ENCODE data around the gene RAI1.
"Not testable (repeated sequence)": the region's sequence is repeated elsewhere in the genome, so short reads cannot be mapped to it uniquely, and the experiment has no call there.

The RAI1 gene

GRCh38 chr17:17676752-17677151 is 4.5 kb upstream of the RAI1 start:
- no peaks in the 10 kb centered on the region for H3K9me3 ChIP-seq (ENCODE audit: control insufficient read depth, low read length)
- no peaks in the 10 kb centered on the region for H3K4me1 ChIP-seq (ENCODE audit: control insufficient read depth, insufficient read depth, low read length)
- H3K27me3 ChIP-seq (replicated peaks; ENCODE audit: control insufficient read depth, insufficient read depth, low read length) = peaks cover 19% of the 10 kb centered on the region
- no peak overlapping the region for H3K9ac ChIP-seq (ENCODE audit: low read length)
- DNase-seq (ENCODE audit: low read depth) = no peak
- H3K4me3 ChIP-seq (ENCODE audit: low read length) = no peak overlapping the region
- no peaks in the 10 kb centered on the region for H3K36me3 ChIP-seq (ENCODE audit: control insufficient read depth, insufficient read depth, low read length, severe bottlenecking)

- no peaks in the 10 kb centered on the region for H3K4me1 ChIP-seq (ENCODE audit: control insufficient read depth, insufficient read depth, low read length)
- H3K4me3 ChIP-seq (ENCODE audit: low read length) = no peak overlapping the region
- no peak overlapping the region for H3K9ac ChIP-seq (ENCODE audit: low read length)
- H3K27me3 ChIP-seq (replicated peaks; ENCODE audit: control insufficient read depth, insufficient read depth, low read length) = peaks cover 19% of the 10 kb centered on the region
- no peaks in the 10 kb centered on the region for H3K9me3 ChIP-seq (ENCODE audit: control insufficient read depth, low read length)
- H3K36me3 ChIP-seq (ENCODE audit: control insufficient read depth, insufficient read depth, low read length, severe bottlenecking) = no peaks in the 10 kb centered on the region
- no peak for DNase-seq (ENCODE audit: low read depth)
Measured at GRCh38 chr17:17677299-17678040, 3.8 kb upstream of the RAI1 start.

GRCh38 chr17:17678063-17678699 is 3.1 kb upstream of the RAI1 start:
- not testable (repeated sequence) for H3K36me3 ChIP-seq (ENCODE audit: control insufficient read depth, insufficient read depth, low read length, severe bottlenecking); DNase-seq (ENCODE audit: low read depth); H3K4me1 ChIP-seq (ENCODE audit: control insufficient read depth, insufficient read depth, low read length); H3K9me3 ChIP-seq (ENCODE audit: control insufficient read depth, low read length); H3K4me3 ChIP-seq (ENCODE audit: low read length); H3K9ac ChIP-seq (ENCODE audit: low read length)
- H3K27me3 ChIP-seq (replicated peaks; ENCODE audit: control insufficient read depth, insufficient read depth, low read length) = peaks cover 12% of the 10 kb centered on the region

- Histone ChIP-seq H3K4me1 (ENCODE audit: control insufficient read depth, insufficient read depth, low read length) (peaks cover 12% of the 10 kb centered on the region), H3K27me3 (replicated peaks; ENCODE audit: control insufficient read depth, insufficient read depth, low read length) (peaks cover 5% of the 10 kb centered on the region), H3K36me3 (ENCODE audit: control insufficient read depth, insufficient read depth, low read length, severe bottlenecking) (no peaks in the 10 kb centered on the region)
Measured at GRCh38 chr17:17679243-17679642, 2.0 kb upstream of the RAI1 start.

GRCh38 chr17:17679748-17680147 is 1.5 kb upstream of the RAI1 start:
- no peaks in the 10 kb centered on the region for H3K36me3 ChIP-seq (ENCODE audit: control insufficient read depth, insufficient read depth, low read length, severe bottlenecking)
- H3K4me3 ChIP-seq (ENCODE audit: low read length) = no peak overlapping the region
- H3K9ac ChIP-seq (ENCODE audit: low read length) = no peak overlapping the region
- H3K27me3 ChIP-seq (replicated peaks; ENCODE audit: control insufficient read depth, insufficient read depth, low read length) = peaks cover 5% of the 10 kb centered on the region
- peaks cover 15% of the 10 kb centered on the region for H3K4me1 ChIP-seq (ENCODE audit: control insufficient read depth, insufficient read depth, low read length)
- no peak for DNase-seq (ENCODE audit: low read depth)
- H3K9me3 ChIP-seq (ENCODE audit: control insufficient read depth, low read length) = no peaks in the 10 kb centered on the region

More at GRCh38 chr17:17679243-17679642, 2.0 kb upstream of the RAI1 start:
- no peak overlapping the region for H3K4me3 ChIP-seq (ENCODE audit: low read length)
- no peaks in the 10 kb centered on the region for H3K9me3 ChIP-seq (ENCODE audit: control insufficient read depth, low read length)
- DNase-seq (ENCODE audit: low read depth) = no peak
- no peak overlapping the region for H3K9ac ChIP-seq (ENCODE audit: low read length)

- Histone ChIP-seq H3K36me3 (ENCODE audit: control insufficient read depth, insufficient read depth, low read length, severe bottlenecking) (no peaks in the 10 kb centered on the region), H3K4me3 (ENCODE audit: low read length) (no peak overlapping the region), H3K27me3 (replicated peaks; ENCODE audit: control insufficient read depth, insufficient read depth, low read length) (peaks cover 5% of the 10 kb centered on the region), H3K4me1 (ENCODE audit: control insufficient read depth, insufficient read depth, low read length) (peaks cover 24% of the 10 kb centered on the region), H3K9me3 (ENCODE audit: control insufficient read depth, low read length) (no peaks in the 10 kb centered on the region), H3K9ac (ENCODE audit: low read length) (peak overlapping the region; percentile 14)
- no peak for DNase-seq (ENCODE audit: low read depth)
Measured at GRCh38 chr17:17680477-17681186, 626 bp upstream of the RAI1 start.

GRCh38 chr17:17681744-17682292 is 560 bp downstream of the RAI1 start:
- H3K4me1 ChIP-seq (ENCODE audit: control insufficient read depth, insufficient read depth, low read length) = peaks cover 34% of the 10 kb centered on the region
- peaks cover 5% of the 10 kb centered on the region for H3K27me3 ChIP-seq (replicated peaks; ENCODE audit: control insufficient read depth, insufficient read depth, low read length)
- no peaks in the 10 kb centered on the region for H3K36me3 ChIP-seq (ENCODE audit: control insufficient read depth, insufficient read depth, low read length, severe bottlenecking)
- H3K4me3 ChIP-seq (ENCODE audit: low read length) = peak overlapping the region; percentile 82
- H3K9ac ChIP-seq (ENCODE audit: low read length) = peak overlapping the region; percentile 90
- H3K9me3 ChIP-seq (ENCODE audit: control insufficient read depth, low read length) = no peaks in the 10 kb centered on the region
- peak; percentile 64 for DNase-seq (ENCODE audit: low read depth)

GRCh38 chr17:17682293-17682736 is 1.1 kb downstream of the RAI1 start:
- H3K9me3 ChIP-seq (ENCODE audit: control insufficient read depth, low read length) = no peaks in the 10 kb centered on the region
- H3K27me3 ChIP-seq (replicated peaks; ENCODE audit: control insufficient read depth, insufficient read depth, low read length) = peaks cover 5% of the 10 kb centered on the region
- peak overlapping the region; percentile 90 for H3K9ac ChIP-seq (ENCODE audit: low read length)
- H3K4me3 ChIP-seq (ENCODE audit: low read length) = peak overlapping the region; percentile 82
- H3K4me1 ChIP-seq (ENCODE audit: control insufficient read depth, insufficient read depth, low read length) = peaks cover 34% of the 10 kb centered on the region
- H3K36me3 ChIP-seq (ENCODE audit: control insufficient read depth, insufficient read depth, low read length, severe bottlenecking) = no peaks in the 10 kb centered on the region
- peak; percentile 70 for DNase-seq (ENCODE audit: low read depth)

- H3K36me3 ChIP-seq (ENCODE audit: control insufficient read depth, insufficient read depth, low read length, severe bottlenecking) = no peaks in the 10 kb centered on the region
- peaks cover 34% of the 10 kb centered on the region for H3K4me1 ChIP-seq (ENCODE audit: control insufficient read depth, insufficient read depth, low read length)
- peak overlapping the region; percentile 90 for H3K9ac ChIP-seq (ENCODE audit: low read length)
- H3K9me3 ChIP-seq (ENCODE audit: control insufficient read depth, low read length) = no peaks in the 10 kb centered on the region
- H3K4me3 ChIP-seq (ENCODE audit: low read length) = peak overlapping the region; percentile 82
- peaks cover 5% of the 10 kb centered on the region for H3K27me3 ChIP-seq (replicated peaks; ENCODE audit: control insufficient read depth, insufficient read depth, low read length)
- DNase-seq (ENCODE audit: low read depth) = peak; percentile 93
Measured at GRCh38 chr17:17682737-17683680, 1.8 kb downstream of the RAI1 start.

GRCh38 chr17:17683710-17684365 is 2.6 kb downstream of the RAI1 start:
- Histone ChIP-seq H3K9ac (ENCODE audit: low read length) (peak overlapping the region; percentile 90), H3K4me1 (ENCODE audit: control insufficient read depth, insufficient read depth, low read length) (peaks cover 34% of the 10 kb centered on the region), H3K27me3 (replicated peaks; ENCODE audit: control insufficient read depth, insufficient read depth, low read length) (peaks cover 5% of the 10 kb centered on the region), H3K36me3 (ENCODE audit: control insufficient read depth, insufficient read depth, low read length, severe bottlenecking) (no peaks in the 10 kb centered on the region), H3K4me3 (ENCODE audit: low read length) (peak overlapping the region; percentile 82), H3K9me3 (ENCODE audit: control insufficient read depth, low read length) (no peaks in the 10 kb centered on the region)
- DNase-seq (ENCODE audit: low read depth) = peak; percentile 48
